SK-N-SH (cell line): ENCODE results near the gene EVX1. TPM values are rescaled to one million over a fixed set of nuclear protein-coding genes. Genes with fewer than 3 reads are reported as not detected.

Experiments used
- CTCF ChIA-PET: fragments of 300-600, 350-600 bp; formaldehyde crosslinking; extraction: SDS; loops from one replicate; lab custom pipeline; 2021; lab: Yijun Ruan, JAX
- POLR2A ChIA-PET: fragments of 350-600 bp; sonication (Branson Sonifier 250); formaldehyde crosslinking; extraction: SDS; loops from one replicate; lab custom pipeline; 2020; ENCODE audit warnings: antibody characterized with exemption, inconsistent platforms; lab: Yijun Ruan, JAX
- DNase-seq: peaks from one replicate; pipeline ENCODE4 v3.0.0; 2012
- H2AFZ ChIP-seq: fragments of 200-600 bp; sonication (generic); 2 replicates; pipeline ENCODE4 v1.8.1; 2016; ENCODE audit warnings: antibody characterized with exemption, mild to moderate bottlenecking, low read depth
- H3F3A ChIP-seq: fragments of 200-600 bp; sonication (generic); replicated peaks from 2 replicates; pipeline ENCODE3; 2016; ENCODE audit warnings: antibody characterized with exemption, mild to moderate bottlenecking; ENCODE audit not compliant: insufficient read depth
- H3K27ac ChIP-seq, 2 experiments: fragments of 200-500 bp in 1 of 2; fragments of 200-600 bp in 1 of 2; sonication (Bioruptor generic) in 1 of 2; sonication (generic), shearing (Covaris generic) in 1 of 2; 2 replicates each; pipeline versions ENCODE4 v1.5.1 to v1.6.1; 2014 to 2016; ENCODE audit warnings: low read depth in 2 of 2, inconsistent platforms in 1 of 2, low read length in 1 of 2, mild to moderate bottlenecking in 1 of 2, mixed read lengths in 1 of 2
- H3K27me3 ChIP-seq: fragments of 200-600 bp; sonication (generic), shearing (Covaris generic); 2 replicates; pipeline ENCODE4 v1.6.1; 2016; ENCODE audit warnings: mixed run types; ENCODE audit not compliant: insufficient read depth
- H3K36me3 ChIP-seq, 2 experiments: fragments of 200-500 bp in 1 of 2; fragments of 200-600 bp in 1 of 2; sonication (Bioruptor generic) in 1 of 2; sonication (generic) in 1 of 2; replicated peaks in 1 of 2; 2 replicates each; pipeline versions ENCODE3 to v1.5.1; 2014 to 2016; ENCODE audit warnings: low read length in 1 of 2, mild to moderate bottlenecking in 1 of 2; ENCODE audit not compliant: insufficient read depth in 2 of 2, control insufficient read depth in 1 of 2
- H3K4me1 ChIP-seq, 2 experiments: fragments of 200-500 bp in 1 of 2; fragments of 200-600 bp in 1 of 2; sonication (Bioruptor generic) in 1 of 2; sonication (generic), shearing (Covaris generic) in 1 of 2; 2 replicates each; pipeline versions ENCODE4 v1.5.1 to v1.6.1; 2014 to 2016; ENCODE audit warnings: low read depth in 1 of 2, low read length in 1 of 2, mixed run types in 1 of 2; ENCODE audit not compliant: insufficient read depth in 2 of 2, control insufficient read depth in 1 of 2
- H3K4me2 ChIP-seq: fragments of 200-600 bp; sonication (generic), shearing (Covaris generic); 2 replicates; pipeline ENCODE4 v1.6.1; 2017; ENCODE audit warnings: mixed run types
- H3K4me3 ChIP-seq, 2 experiments: fragments of 200-500 bp in 1 of 2; fragments of 200-600 bp in 1 of 2; sonication (Bioruptor generic) in 1 of 2; sonication (generic), shearing (Covaris generic) in 1 of 2; 2 replicates each; pipeline versions ENCODE4 v1.5.1 to v1.8.1; 2014 to 2016; ENCODE audit warnings: low read depth in 2 of 2, inconsistent platforms in 1 of 2, low read length in 1 of 2, mild to moderate bottlenecking in 1 of 2, mixed read lengths in 1 of 2, moderate library complexity in 1 of 2
- H3K79me2 ChIP-seq: fragments of 200-600 bp; sonication (generic); 2 replicates; pipeline ENCODE4 v1.8.1; 2017; ENCODE audit warnings: mild to moderate bottlenecking; ENCODE audit not compliant: insufficient read depth
- H3K9ac ChIP-seq: fragments of 200-600 bp; sonication (generic); 2 replicates; pipeline ENCODE4 v1.6.1; 2017; ENCODE audit warnings: mixed run types
- H3K9me2 ChIP-seq: fragments of 200-600 bp; sonication (generic); 2 replicates; pipeline ENCODE4 v1.6.1; 2017; ENCODE audit warnings: mixed run types
- H3K9me3 ChIP-seq: fragments of 200-600 bp; sonication (generic); 2 replicates; pipeline ENCODE4 v1.6.1; 2017; ENCODE audit warnings: mixed run types, mild to moderate bottlenecking, moderate library complexity
- H4K20me1 ChIP-seq: fragments of 200-600 bp; sonication (generic); 2 replicates; pipeline ENCODE4 v1.6.1; 2017; ENCODE audit warnings: mild to moderate bottlenecking, mixed run types; ENCODE audit not compliant: insufficient read depth
- CHD2 ChIP-seq: fragments of 150-350 bp; IDR thresholded peaks from 2 replicates; pipeline ENCODE4 v1.6.1; 2018; ENCODE audit warnings: low read length; ENCODE audit not compliant: partially characterized antibody
- EP300 ChIP-seq, 2 experiments: IDR thresholded peaks; 2 replicates each; pipeline versions ENCODE4 v1.4.0 to v1.6.1; 2012; ENCODE audit warnings: borderline replicate concordance in 1 of 2, low read depth in 1 of 2, low read length in 1 of 2
- FOSL2 ChIP-seq: IDR thresholded peaks from 2 replicates; pipeline ENCODE4 v1.4.0; 2012; ENCODE audit warnings: low read depth, mild to moderate bottlenecking, moderate library complexity, borderline replicate concordance
- FOXJ3 ChIP-seq: sonication (generic); formaldehyde crosslinking; IDR thresholded peaks from 2 replicates; pipeline ENCODE4 v1.5.1; 2020; ENCODE audit warnings: mild to moderate bottlenecking, missing genetic modification reagents
- GATA2 ChIP-seq: sonication (generic); formaldehyde crosslinking; IDR thresholded peaks from 2 replicates; pipeline ENCODE4 v1.5.0; 2020; ENCODE audit warnings: mild to moderate bottlenecking, missing genetic modification reagents
- NRF1 ChIP-seq: IDR thresholded peaks from 2 replicates; pipeline ENCODE4 v1.6.1; 2012; ENCODE audit warnings: low read depth, mild to moderate bottlenecking, low read length
- RAD21 ChIP-seq: IDR thresholded peaks from 2 replicates; pipeline ENCODE4 v1.6.1; 2012; ENCODE audit warnings: mild to moderate bottlenecking, low read length
- RCOR1 ChIP-seq: fragments of 150-350 bp; IDR thresholded peaks from 2 replicates; pipeline ENCODE4 v1.6.1; 2017; ENCODE audit warnings: antibody characterized with exemption, low read length
- RFX5 ChIP-seq: IDR thresholded peaks from 2 replicates; pipeline ENCODE4 v1.6.1; 2012; ENCODE audit warnings: mild to moderate bottlenecking, improper control_type of control experiment, low read length
- RXRA ChIP-seq: IDR thresholded peaks from 2 replicates; pipeline ENCODE4 v1.4.0; 2012; ENCODE audit warnings: low read depth, mild to moderate bottlenecking, borderline replicate concordance
- SMC3 ChIP-seq: IDR thresholded peaks from 2 replicates; pipeline ENCODE4 v1.6.1; 2012; ENCODE audit warnings: low read depth, low read length, improper control_type of control experiment
- TCF12 ChIP-seq: IDR thresholded peaks from 2 replicates; pipeline ENCODE4 v1.4.0; 2012
- WGBS: methylation state at CpG from one replicate; pipeline ENCODE4 v1.1.6; 2017; ENCODE audit warnings: low lambda C conversion rate; 5-methylcytosine and 5-hydroxymethylcytosine counted together
- polyA plus RNA-seq, 3 experiments: library from polyadenylated mRNA; depleted of rRNA; stranded (reverse); fragments of >200 nt; gene quantifications; 2 replicates each; pipeline ENCODE4 v1.2.3, GENCODE V29; 2012
- TF ChIP-seq, protein P1 (sequence below): IDR thresholded peaks from 2 replicates; pipeline ENCODE4; 2012
- TF ChIP-seq, protein P2 (sequence below): IDR thresholded peaks from 2 replicates; pipeline ENCODE4 v1.4.0; 2012; ENCODE audit warnings: low read depth

The EVX1 gene
- polyA plus RNA-seq, 1 of the 3 experiments (the other 2 are of a cell fraction) = not detected

DNA sequence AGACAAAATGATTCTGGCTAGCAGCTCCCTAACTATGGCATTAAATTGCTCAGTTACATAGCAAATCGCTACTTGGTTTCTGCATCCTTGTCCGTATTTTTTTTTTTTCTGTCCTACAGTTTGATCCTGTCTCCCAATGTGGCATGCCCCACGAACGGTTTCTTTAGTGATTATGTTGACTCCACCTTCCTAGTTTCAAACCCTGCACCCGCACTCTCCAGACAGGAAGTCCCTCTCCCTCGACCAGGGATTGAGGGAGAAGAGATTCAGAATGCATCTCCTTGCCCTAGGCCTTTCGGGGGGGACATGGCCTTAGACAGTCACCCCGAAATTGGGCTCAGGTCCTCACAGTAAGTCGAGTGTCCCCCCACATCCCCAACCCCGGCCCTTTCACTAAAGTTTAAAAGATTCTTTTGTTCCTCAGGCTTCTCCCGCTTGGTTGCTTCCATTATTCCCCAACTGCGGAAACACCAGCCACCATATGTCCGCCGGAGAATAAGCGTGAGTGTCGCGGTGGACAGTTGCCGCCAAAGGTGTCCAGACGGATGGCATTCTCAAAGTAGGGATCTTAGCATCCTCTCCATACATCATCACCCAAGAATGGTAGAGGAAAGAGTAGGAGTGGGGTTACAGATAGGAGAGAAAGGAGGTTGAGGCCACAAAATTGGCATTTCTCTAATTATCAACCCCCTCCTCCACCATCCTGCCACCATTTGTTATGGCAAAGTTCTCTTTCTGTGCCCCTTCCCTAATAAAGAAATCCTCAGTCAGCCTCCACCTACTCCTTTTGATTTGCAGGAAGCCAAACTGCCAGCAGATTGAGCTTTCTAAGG, 7.3 kb downstream of the EVX1 start:
- no peak for DNase-seq
- no peak overlapping the region for H3K27ac ChIP-seq
- H3K36me3 ChIP-seq = no peaks in the 10 kb centered on the region
- H3K4me3 ChIP-seq = no peak overlapping the region
- H3K4me2 ChIP-seq = no peak overlapping the region
- peaks cover 100% of the 10 kb centered on the region for H3K27me3 ChIP-seq
- CTCF ChIA-PET = interaction anchor here (1.2 kb wide), 1 partner anchor 15 kb away, joined by 3 read pairs; no protein-coding TSS in a partner anchor
- no peak for TF ChIP-seq FOSL2
- no peak for TF ChIP-seq SMC3
- TF ChIP-seq EP300 (IDR thresholded peaks at IDR 0.05; ENCODE audit: borderline replicate concordance in 1 of 2, low read depth in 1 of 2, low read length in 1 of 2) = no peak
- no peak for TF ChIP-seq RAD21
- TF ChIP-seq GATA2 (CRISPR knock-in tag) = no peak
- TF ChIP-seq, protein P1, sequence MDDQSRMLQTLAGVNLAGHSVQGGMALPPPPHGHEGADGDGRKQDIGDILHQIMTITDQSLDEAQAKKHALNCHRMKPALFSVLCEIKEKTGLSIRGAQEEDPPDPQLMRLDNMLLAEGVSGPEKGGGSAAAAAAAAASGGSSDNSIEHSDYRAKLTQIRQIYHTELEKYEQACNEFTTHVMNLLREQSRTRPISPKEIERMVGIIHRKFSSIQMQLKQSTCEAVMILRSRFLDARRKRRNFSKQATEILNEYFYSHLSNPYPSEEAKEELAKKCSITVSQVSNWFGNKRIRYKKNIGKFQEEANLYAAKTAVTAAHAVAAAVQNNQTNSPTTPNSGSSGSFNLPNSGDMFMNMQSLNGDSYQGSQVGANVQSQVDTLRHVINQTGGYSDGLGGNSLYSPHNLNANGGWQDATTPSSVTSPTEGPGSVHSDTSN = no peak
- no peak for TF ChIP-seq RFX5
- TF ChIP-seq, protein P2, sequence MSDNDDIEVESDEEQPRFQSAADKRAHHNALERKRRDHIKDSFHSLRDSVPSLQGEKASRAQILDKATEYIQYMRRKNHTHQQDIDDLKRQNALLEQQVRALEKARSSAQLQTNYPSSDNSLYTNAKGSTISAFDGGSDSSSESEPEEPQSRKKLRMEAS = no peak
- TF ChIP-seq NRF1 = no peak
- no peak for TF ChIP-seq TCF12
- TF ChIP-seq CHD2 = no peak
- no peak for TF ChIP-seq FOXJ3 (CRISPR knock-in tag)
- no peak for TF ChIP-seq RXRA
- POLR2A ChIA-PET = no interaction called here
- peaks cover 3% of the 10 kb centered on the region for H3F3A ChIP-seq
- no peak overlapping the region for H3K9ac ChIP-seq
- H3K9me3 ChIP-seq = no peaks in the 10 kb centered on the region
- 20% methylated on average over 19 of the region's 19 CpGs for WGBS
- H3K9me2 ChIP-seq = no peaks in the 10 kb centered on the region
- H2AFZ ChIP-seq = no peak overlapping the region
- no peaks in the 10 kb centered on the region; a peak in 1 of 4 replicates for H3K4me1 ChIP-seq
- H3K79me2 ChIP-seq = no peaks in the 10 kb centered on the region
- H4K20me1 ChIP-seq = no peaks in the 10 kb centered on the region; the same call in 1 of the 2 replicates

DNA sequence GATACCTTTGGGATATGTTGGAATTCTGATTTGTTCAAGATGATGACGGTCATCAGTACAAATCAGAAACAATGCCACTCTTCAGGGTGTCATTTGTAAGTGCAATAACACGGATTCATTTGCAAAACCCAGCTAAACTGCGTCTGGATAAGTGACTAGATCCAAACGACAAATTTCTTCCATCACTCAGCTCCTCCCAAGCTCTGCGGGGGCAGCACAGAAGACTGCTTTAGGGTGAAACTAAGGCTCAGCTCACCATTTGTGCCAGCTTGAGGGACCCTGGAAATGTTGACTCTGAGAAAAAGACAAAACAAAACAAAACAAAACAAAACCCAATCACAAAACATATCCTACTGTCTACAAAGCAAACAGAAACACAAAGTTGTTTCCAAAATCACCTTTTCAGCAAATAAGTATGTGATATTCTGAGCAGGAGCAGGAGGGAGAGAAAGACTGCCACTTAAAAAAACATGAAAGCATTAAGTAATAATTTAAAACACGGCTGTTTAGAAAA, 8.0 kb downstream of the EVX1 start:
- Histone ChIP-seq H3K79me2 (no peaks in the 10 kb centered on the region), H2AFZ (no peak overlapping the region), H3K27me3 (peaks cover 97% of the 10 kb centered on the region), H3K9me2 (no peaks in the 10 kb centered on the region), H3K9ac (no peak overlapping the region), H3K4me3 (no peak overlapping the region), H3K27ac (no peak overlapping the region), H4K20me1 (no peaks in the 10 kb centered on the region), H3K4me1 (no peaks in the 10 kb centered on the region; a peak in 1 of 4 replicates), H3K9me3 (no peaks in the 10 kb centered on the region), H3K36me3 (no peaks in the 10 kb centered on the region), H3F3A (peaks cover 3% of the 10 kb centered on the region), H3K4me2 (no peak overlapping the region)
- TF ChIP-seq EP300 (IDR thresholded peaks at IDR 0.05; ENCODE audit: borderline replicate concordance in 1 of 2, low read depth in 1 of 2, low read length in 1 of 2) = no peak
- no peak for TF ChIP-seq RCOR1
- TF ChIP-seq FOXJ3 (CRISPR knock-in tag) = no peak
- 12% methylated on average over 6 of the region's 6 CpGs for WGBS
- POLR2A ChIA-PET = interaction anchor here (0.9 kb wide), 1 partner anchor 340 kb away, joined by 6 read pairs; no protein-coding TSS in a partner anchor
- CTCF ChIA-PET = interaction anchor here (1.2 kb wide), 1 partner anchor 16 kb away, joined by 3 read pairs; no protein-coding TSS in a partner anchor
- DNase-seq = peak; percentile 13
